Choroid plexus epithelial cell (primary cell): Measurements from ENCODE around the gene ASAP3.

Source experiments
- DNase-seq: peaks from one replicate; pipeline ENCODE4 v3.0.0-alpha.2; 2010; ENCODE audit warnings: low read depth
- H3K4me3 ChIP-seq: 2 replicates; pipeline ENCODE4 v1.5.1; 2011; ENCODE audit warnings: low read depth, mild to moderate bottlenecking, control low read depth, low read length, moderate library complexity
- TF ChIP-seq, protein P1 (sequence below): conservative IDR thresholded peaks from 2 replicates; pipeline ENCODE4 v1.5.1; 2011; ENCODE audit warnings: low read depth, mild to moderate bottlenecking, control low read depth, inconsistent platforms, low read length, moderate library complexity

ASAP3 gene

GRCh38 chr1:23475641-23476040 lies 8.3 kb downstream of the ASAP3 start:
- TF ChIP-seq, protein P1, sequence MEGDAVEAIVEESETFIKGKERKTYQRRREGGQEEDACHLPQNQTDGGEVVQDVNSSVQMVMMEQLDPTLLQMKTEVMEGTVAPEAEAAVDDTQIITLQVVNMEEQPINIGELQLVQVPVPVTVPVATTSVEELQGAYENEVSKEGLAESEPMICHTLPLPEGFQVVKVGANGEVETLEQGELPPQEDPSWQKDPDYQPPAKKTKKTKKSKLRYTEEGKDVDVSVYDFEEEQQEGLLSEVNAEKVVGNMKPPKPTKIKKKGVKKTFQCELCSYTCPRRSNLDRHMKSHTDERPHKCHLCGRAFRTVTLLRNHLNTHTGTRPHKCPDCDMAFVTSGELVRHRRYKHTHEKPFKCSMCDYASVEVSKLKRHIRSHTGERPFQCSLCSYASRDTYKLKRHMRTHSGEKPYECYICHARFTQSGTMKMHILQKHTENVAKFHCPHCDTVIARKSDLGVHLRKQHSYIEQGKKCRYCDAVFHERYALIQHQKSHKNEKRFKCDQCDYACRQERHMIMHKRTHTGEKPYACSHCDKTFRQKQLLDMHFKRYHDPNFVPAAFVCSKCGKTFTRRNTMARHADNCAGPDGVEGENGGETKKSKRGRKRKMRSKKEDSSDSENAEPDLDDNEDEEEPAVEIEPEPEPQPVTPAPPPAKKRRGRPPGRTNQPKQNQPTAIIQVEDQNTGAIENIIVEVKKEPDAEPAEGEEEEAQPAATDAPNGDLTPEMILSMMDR, result no peak
- H3K4me3 ChIP-seq, result no peak overlapping the region
- peak; percentile 56 for DNase-seq

- peak; percentile 95 for DNase-seq
- no peak overlapping the region for H3K4me3 ChIP-seq
- TF ChIP-seq, protein P1, result no peak
Observed at GRCh38 chr1:23475134-23475628, 8.8 kb downstream of the ASAP3 start.

DNA sequence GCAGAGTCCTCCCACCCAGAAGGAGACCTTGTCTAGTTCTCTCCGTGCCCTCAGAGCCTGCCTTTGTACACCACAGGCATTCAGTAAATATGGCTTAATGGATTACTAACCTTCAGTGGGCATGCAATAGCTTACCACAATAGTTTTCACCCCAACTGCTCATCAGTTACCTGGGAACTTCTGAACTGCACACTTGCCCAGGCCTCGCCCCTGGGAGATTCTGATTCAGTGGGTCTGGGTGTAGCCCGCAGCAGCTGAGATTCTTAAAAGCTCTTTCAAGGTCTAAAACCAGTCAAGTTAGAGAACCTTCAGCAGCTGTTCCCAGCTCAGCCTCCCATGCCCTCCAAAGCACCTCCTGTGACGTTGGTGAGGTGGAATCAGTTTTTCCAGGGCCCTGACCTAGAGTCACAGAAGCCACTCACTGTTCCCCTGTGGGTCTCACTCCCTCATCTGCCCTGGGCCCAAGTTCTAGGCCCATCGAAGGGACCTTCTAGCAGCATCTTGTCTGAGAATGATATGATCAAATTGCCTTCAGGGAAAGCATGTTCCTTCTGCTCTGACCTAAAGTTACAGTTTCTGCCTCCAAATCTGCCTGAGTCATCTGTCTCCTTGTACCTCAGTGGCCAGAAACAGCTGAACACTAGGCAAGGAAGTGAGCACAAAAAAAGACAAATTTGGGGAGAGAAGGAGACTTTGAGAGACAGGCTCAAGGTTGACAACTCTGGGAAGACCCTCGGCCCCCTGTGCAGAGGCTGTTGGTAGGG lies 10.8 kb downstream of the ASAP3 start:
- peak; percentile 47 for DNase-seq
- TF ChIP-seq, protein P1, result no peak
- no peak overlapping the region for H3K4me3 ChIP-seq

DNA sequence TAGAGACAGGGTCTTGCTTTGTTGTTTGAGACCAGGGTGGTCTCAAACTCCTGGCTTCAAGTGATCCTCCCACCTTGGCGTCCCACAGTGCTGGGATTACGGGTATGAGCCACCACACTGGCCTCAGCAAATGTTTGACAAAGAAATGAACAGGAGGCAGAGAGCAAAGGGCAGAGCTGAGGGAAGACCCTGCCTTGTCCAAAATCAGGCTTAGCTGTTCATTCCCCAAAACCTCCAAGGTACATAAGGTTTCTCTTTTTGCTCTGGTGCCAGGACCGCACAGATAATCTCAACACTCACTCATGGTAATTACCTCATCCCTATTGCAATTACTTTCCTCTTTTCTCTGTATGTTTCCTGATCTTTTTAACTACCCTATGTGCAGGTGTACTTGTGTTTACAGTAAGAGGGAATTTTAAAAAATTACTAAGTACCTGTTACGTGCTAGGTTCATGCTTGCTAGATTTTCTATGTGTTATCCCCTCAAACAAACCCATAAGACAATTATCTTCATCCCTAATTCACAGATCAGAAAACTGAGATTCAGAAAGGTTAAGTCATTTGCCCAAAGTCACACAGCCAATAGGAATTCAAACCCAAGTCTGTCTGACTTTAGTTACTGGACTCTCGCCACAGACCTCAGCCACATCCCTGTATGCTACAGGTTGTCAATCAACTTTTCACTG lies 11.5 kb downstream of the ASAP3 start:
- no peak for DNase-seq
- no peak overlapping the region for H3K4me3 ChIP-seq
- TF ChIP-seq, protein P1, result no peak

GRCh38 chr1:23471473-23472075 lies 12.4 kb downstream of the ASAP3 start:
- H3K4me3 ChIP-seq, result no peak overlapping the region
- TF ChIP-seq, protein P1, result no peak
- no peak for DNase-seq

DNA sequence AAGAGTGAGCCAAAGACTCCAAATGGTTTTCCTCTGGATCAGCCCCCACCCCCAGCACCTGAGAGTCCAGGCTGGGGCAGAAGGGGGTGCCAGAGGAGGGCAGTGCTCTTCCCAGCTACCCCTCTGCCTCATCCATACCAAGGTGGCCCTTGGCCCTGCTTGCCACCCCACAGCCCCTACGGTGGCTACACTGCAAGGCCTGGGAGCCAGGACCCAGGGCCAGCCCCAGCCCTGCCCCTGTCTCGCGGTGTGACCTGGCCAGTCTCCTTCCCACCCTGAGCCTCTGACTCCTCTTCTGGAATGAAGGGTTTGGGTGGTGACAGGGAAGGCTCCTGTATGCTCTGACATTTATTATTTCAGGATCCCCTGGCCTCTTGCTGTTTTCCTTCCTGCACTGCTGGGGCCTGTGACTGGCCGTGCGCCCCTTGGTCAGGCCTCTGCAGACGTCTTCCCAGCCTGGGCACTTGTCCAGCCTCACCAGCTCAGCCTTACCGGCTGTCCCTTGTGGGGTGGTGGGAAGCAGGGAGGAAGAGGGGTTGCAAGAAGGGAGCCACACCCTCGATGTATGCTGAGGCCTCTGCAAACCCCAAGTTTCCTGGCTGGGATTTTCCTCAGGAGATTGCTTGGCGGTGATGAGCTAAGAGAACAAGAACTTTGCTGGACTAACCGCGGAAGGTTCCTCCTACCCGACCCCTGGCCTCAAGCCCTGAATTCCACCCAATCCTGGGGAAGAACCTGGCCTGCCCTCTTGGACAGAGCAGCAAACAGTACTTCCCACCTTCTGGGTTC lies 13.5 kb downstream of the ASAP3 start:
- no peak overlapping the region for H3K4me3 ChIP-seq
- TF ChIP-seq, protein P1, result no peak
- peak; percentile 78 for DNase-seq
